SU-DHL-6 (cell line): ENCODE results near the gene FAM181B.

Experiments
- EZH2phosphoT487 ChIP-seq: fragments of 200-600 bp; sonication (generic), shearing (Covaris generic); conservative IDR thresholded peaks from 2 replicates; pipeline ENCODE4 v1.6.1; 2018; ENCODE audit warnings: mild to moderate bottlenecking, antibody characterized with exemption, low read length, moderate library complexity, mixed read lengths
- TF ChIP-seq, protein P1 (sequence below): fragments of 200-600 bp; sonication (generic); IDR thresholded peaks from one replicate; pipeline ENCODE4 v1.5.1; 2017; ENCODE audit warnings: antibody characterized with exemption, mild to moderate bottlenecking, low read length, moderate library complexity; ENCODE audit not compliant: insufficient read depth, poor library complexity, severe bottlenecking

DNA sequence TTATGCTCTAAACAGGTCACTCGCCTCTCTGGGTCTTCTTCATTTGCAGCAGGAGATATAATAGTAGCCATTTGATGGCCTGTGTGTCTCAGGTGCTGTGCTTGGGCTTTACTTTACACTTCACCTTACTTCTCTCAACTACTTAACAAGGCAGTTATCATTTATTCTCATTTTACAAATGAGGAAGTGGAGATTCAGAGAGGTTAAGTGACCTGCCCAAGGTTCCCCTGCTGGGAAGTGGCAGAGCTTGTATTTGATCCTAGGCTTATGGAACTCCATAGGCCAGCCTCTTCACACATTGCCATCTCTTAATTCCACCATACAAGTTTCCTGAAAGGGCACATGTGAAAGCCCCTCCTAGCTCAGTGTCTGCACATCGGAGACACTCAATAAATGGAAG lies 30.4 kb downstream of the FAM181B start:
- TF ChIP-seq, protein P1, sequence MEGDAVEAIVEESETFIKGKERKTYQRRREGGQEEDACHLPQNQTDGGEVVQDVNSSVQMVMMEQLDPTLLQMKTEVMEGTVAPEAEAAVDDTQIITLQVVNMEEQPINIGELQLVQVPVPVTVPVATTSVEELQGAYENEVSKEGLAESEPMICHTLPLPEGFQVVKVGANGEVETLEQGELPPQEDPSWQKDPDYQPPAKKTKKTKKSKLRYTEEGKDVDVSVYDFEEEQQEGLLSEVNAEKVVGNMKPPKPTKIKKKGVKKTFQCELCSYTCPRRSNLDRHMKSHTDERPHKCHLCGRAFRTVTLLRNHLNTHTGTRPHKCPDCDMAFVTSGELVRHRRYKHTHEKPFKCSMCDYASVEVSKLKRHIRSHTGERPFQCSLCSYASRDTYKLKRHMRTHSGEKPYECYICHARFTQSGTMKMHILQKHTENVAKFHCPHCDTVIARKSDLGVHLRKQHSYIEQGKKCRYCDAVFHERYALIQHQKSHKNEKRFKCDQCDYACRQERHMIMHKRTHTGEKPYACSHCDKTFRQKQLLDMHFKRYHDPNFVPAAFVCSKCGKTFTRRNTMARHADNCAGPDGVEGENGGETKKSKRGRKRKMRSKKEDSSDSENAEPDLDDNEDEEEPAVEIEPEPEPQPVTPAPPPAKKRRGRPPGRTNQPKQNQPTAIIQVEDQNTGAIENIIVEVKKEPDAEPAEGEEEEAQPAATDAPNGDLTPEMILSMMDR, result no peak
- no peak for TF ChIP-seq EZH2phosphoT487
